Nephron progenitor cell (in vitro differentiated cells): ENCODE results near the gene PAAF1.
"Not testable (repeated sequence)": the region's sequence is repeated elsewhere in the genome, so short reads cannot be mapped to it uniquely, and the experiment has no call there.

Experiments used
- DNase-seq: peaks from one replicate; pipeline ENCODE4 v3.0.0; 2021
- H3K27ac Mint-ChIP-seq: 2 replicates; pipeline ENCODE4 v1.8.0; 2021; ENCODE audit warnings: mild to moderate bottlenecking, moderate library complexity, mixed read lengths
- H3K27me3 Mint-ChIP-seq: 2 replicates; pipeline ENCODE4 v1.8.0; 2021; ENCODE audit warnings: mild to moderate bottlenecking, low read depth, mixed read lengths; ENCODE audit not compliant: poor library complexity
- H3K36me3 Mint-ChIP-seq: 2 replicates; pipeline ENCODE4 v1.8.0; 2021; ENCODE audit warnings: low read depth, mixed read lengths
- H3K4me1 Mint-ChIP-seq: 2 replicates; pipeline ENCODE4 v1.8.0; 2021; ENCODE audit warnings: mixed read lengths
- H3K4me3 Mint-ChIP-seq: 2 replicates; pipeline ENCODE4 v1.8.0; 2021; ENCODE audit warnings: mild to moderate bottlenecking, moderate library complexity, mixed read lengths
- H3K9me3 Mint-ChIP-seq: 2 replicates; pipeline ENCODE4 v1.8.0; 2021; ENCODE audit warnings: mild to moderate bottlenecking, moderate library complexity, mixed read lengths
- CTCF ChIP-seq: fragments of 200-600 bp; sonication (generic); IDR thresholded peaks from 2 replicates; pipeline ENCODE4 v1.5.0; 2021; ENCODE audit warnings: antibody characterized with exemption

The PAAF1 gene

GRCh38 chr11:73929388-73929787 lies 52.6 kb downstream of the PAAF1 start:
- H3K36me3 Mint-ChIP-seq = peaks cover 69% of the 10 kb centered on the region
- peaks cover 3% of the 10 kb centered on the region for H3K27me3 Mint-ChIP-seq
- H3K9me3 Mint-ChIP-seq = no peaks in the 10 kb centered on the region
- TF ChIP-seq CTCF = no peak
- H3K4me1 Mint-ChIP-seq = no peaks in the 10 kb centered on the region
- H3K27ac Mint-ChIP-seq = peak overlapping the region; percentile 93
- H3K4me3 Mint-ChIP-seq = no peak overlapping the region
- DNase-seq = no peak

GRCh38 chr11:73931039-73931645 lies 54.3 kb downstream of the PAAF1 start:
- Mint-ChIP-seq H3K36me3 (peaks cover 67% of the 10 kb centered on the region), H3K27ac (peak overlapping the region; percentile 90), H3K4me1 (no peaks in the 10 kb centered on the region), H3K27me3 (no peaks in the 10 kb centered on the region), H3K9me3 (peaks cover 4% of the 10 kb centered on the region), H3K4me3 (no peak overlapping the region)
- DNase-seq = peak; percentile 10
- peak; percentile 22 for TF ChIP-seq CTCF

- H3K4me3 Mint-ChIP-seq = no peak overlapping the region
- H3K27ac Mint-ChIP-seq = no peak overlapping the region
These were observed 55.2 kb downstream of the PAAF1 start for GRCh38 chr11:73931951-73932350.

GRCh38 chr11:73932781-73933180 lies 56.0 kb downstream of the PAAF1 start:
- Mint-ChIP-seq H3K36me3 (peaks cover 55% of the 10 kb centered on the region), H3K9me3 (peaks cover 12% of the 10 kb centered on the region)

More at GRCh38 chr11:73931951-73932350, 55.2 kb downstream of the PAAF1 start:
- no peaks in the 10 kb centered on the region for H3K27me3 Mint-ChIP-seq
- H3K4me1 Mint-ChIP-seq = no peaks in the 10 kb centered on the region
- peaks cover 63% of the 10 kb centered on the region for H3K36me3 Mint-ChIP-seq
- H3K9me3 Mint-ChIP-seq = peaks cover 6% of the 10 kb centered on the region
- DNase-seq = no peak
- TF ChIP-seq CTCF = no peak

GRCh38 chr11:73936047-73936446 lies 59.2 kb downstream of the PAAF1 start:
- H3K9me3 Mint-ChIP-seq = peaks cover 40% of the 10 kb centered on the region
- H3K4me1 Mint-ChIP-seq, H3K27ac Mint-ChIP-seq, DNase-seq, H3K27me3 Mint-ChIP-seq, H3K4me3 Mint-ChIP-seq: not testable (repeated sequence)
- peaks cover 51% of the 10 kb centered on the region for H3K36me3 Mint-ChIP-seq

More at GRCh38 chr11:73932781-73933180, 56.0 kb downstream of the PAAF1 start:
- Mint-ChIP-seq H3K27me3 (no peaks in the 10 kb centered on the region), H3K4me3 (no peak overlapping the region), H3K27ac (no peak overlapping the region), H3K4me1 (no peaks in the 10 kb centered on the region)
- DNase-seq = no peak
- TF ChIP-seq CTCF = no peak

GRCh38 chr11:73939096-73939495 lies 62.3 kb downstream of the PAAF1 start:
- Mint-ChIP-seq H3K4me1 (no peaks in the 10 kb centered on the region), H3K4me3 (no peak overlapping the region), H3K27me3 (peaks cover 4% of the 10 kb centered on the region), H3K36me3 (peaks cover 45% of the 10 kb centered on the region), H3K27ac (no peak overlapping the region), H3K9me3 (peaks cover 57% of the 10 kb centered on the region)
- DNase-seq = no peak
- no peak for TF ChIP-seq CTCF
